ENCODE measurements around the gene DAPK2.

DAPK2 gene

GRCh38 chr15:64038878-64039610, 7.2 kb downstream of the DAPK2 start:
- Histone ChIP-seq H2BK120ac (ENCODE audit: insufficient read depth, low read length, poor library complexity) (no peak overlapping the region), H4K12ac (ENCODE audit: low read depth, low read length) (no peak overlapping the region), H3K4me3 (ENCODE audit: low read depth, low read length) (no peak overlapping the region), H3K4me2 (ENCODE audit: low read length) (no peak overlapping the region), H3K18ac (ENCODE audit: low read length) (no peak overlapping the region), H2BK12ac (ENCODE audit: low read length) (no peak overlapping the region), H2AFZ (ENCODE audit: insufficient read depth, low read length, poor library complexity) (no peak overlapping the region), H3K27me3 (ENCODE audit: insufficient read depth, low read length) (peaks cover 3% of the 10 kb centered on the region), H3K79me2 (ENCODE audit: control insufficient read depth, insufficient read depth, low read length, poor library complexity) (no peaks in the 10 kb centered on the region), H3K23ac (ENCODE audit: low read length) (no peak overlapping the region), H4K91ac (ENCODE audit: low read depth, low read length) (no peak overlapping the region), H3K27ac (ENCODE audit: low read depth, low read length) (no peak overlapping the region), H2BK5ac (ENCODE audit: low read depth, low read length, poor library complexity) (no peak overlapping the region), H3K79me1 (ENCODE audit: low read length) (no peaks in the 10 kb centered on the region), H3K4ac (ENCODE audit: low read depth, low read length) (no peak overlapping the region), H3K9me3 (ENCODE audit: insufficient read depth, low read depth, low read length) (no peaks in the 10 kb centered on the region), H2AK5ac (ENCODE audit: low read length) (no peak overlapping the region), H3K4me1 (ENCODE audit: control insufficient read depth in 1 of 2, insufficient read depth in 2 of 2, low read length in 2 of 2) (no peaks in the 10 kb centered on the region), H3K14ac (ENCODE audit: low read length) (no peak overlapping the region), H4K8ac (ENCODE audit: low read depth, low read length) (no peak overlapping the region), H3K9ac (ENCODE audit: low read length) (no peak overlapping the region), H3K36me3 (ENCODE audit: control insufficient read depth in 1 of 2, insufficient read depth in 2 of 2, low read length in 2 of 2) (peaks cover 2 to 5% of the 10 kb centered on the region in 2 experiments)
- no CpG with 5 or more reads among the region's 4 CpGs for WGBS (ENCODE audit: extremely low coverage, insufficient coverage, insufficient read length)
- DNase-seq = no peak

GRCh38 chr15:64037966-64038365, 8.3 kb downstream of the DAPK2 start:
- Histone ChIP-seq H3K4me1 (ENCODE audit: control insufficient read depth in 1 of 2, insufficient read depth in 2 of 2, low read length in 2 of 2) (no peaks in the 10 kb centered on the region), H3K18ac (ENCODE audit: low read length) (no peak overlapping the region)

GRCh38 chr15:64037116-64037515, 9.2 kb downstream of the DAPK2 start:
- H3K4ac ChIP-seq (ENCODE audit: low read depth, low read length) = no peak overlapping the region
- no peak overlapping the region for H4K12ac ChIP-seq (ENCODE audit: low read depth, low read length)
- no peaks in the 10 kb centered on the region for H3K27me3 ChIP-seq (ENCODE audit: insufficient read depth, low read length)
- no peaks in the 10 kb centered on the region for H3K79me2 ChIP-seq (ENCODE audit: control insufficient read depth, insufficient read depth, low read length, poor library complexity)
- no peak overlapping the region for H3K4me3 ChIP-seq (ENCODE audit: low read depth, low read length)
- no CpG with 5 or more reads among the region's 3 CpGs for WGBS (ENCODE audit: extremely low coverage, insufficient coverage, insufficient read length)
- no peak overlapping the region for H2BK5ac ChIP-seq (ENCODE audit: low read depth, low read length, poor library complexity)
- H3K27ac ChIP-seq (ENCODE audit: low read depth, low read length) = no peak overlapping the region
- no peaks in the 10 kb centered on the region for H3K9me3 ChIP-seq (ENCODE audit: insufficient read depth, low read depth, low read length)
- H3K14ac ChIP-seq (ENCODE audit: low read length) = no peak overlapping the region
- no peak overlapping the region for H2BK120ac ChIP-seq (ENCODE audit: insufficient read depth, low read length, poor library complexity)
- peaks cover 2 to 5% of the 10 kb centered on the region in 2 experiments for H3K36me3 ChIP-seq (ENCODE audit: control insufficient read depth in 1 of 2, insufficient read depth in 2 of 2, low read length in 2 of 2)
- H2AK5ac ChIP-seq (ENCODE audit: low read length) = no peak overlapping the region
- no peak for DNase-seq
- no peak overlapping the region for H3K4me2 ChIP-seq (ENCODE audit: low read length)
- no peaks in the 10 kb centered on the region for H3K79me1 ChIP-seq (ENCODE audit: low read length)
- no peak overlapping the region for H3K18ac ChIP-seq (ENCODE audit: low read length)
- H3K9ac ChIP-seq (ENCODE audit: low read length) = no peak overlapping the region
- no peak overlapping the region for H4K8ac ChIP-seq (ENCODE audit: low read depth, low read length)
- no peak overlapping the region for H3K23ac ChIP-seq (ENCODE audit: low read length)
- no peak overlapping the region for H2AFZ ChIP-seq (ENCODE audit: insufficient read depth, low read length, poor library complexity)
- H4K91ac ChIP-seq (ENCODE audit: low read depth, low read length) = no peak overlapping the region
- no peak overlapping the region for H2BK12ac ChIP-seq (ENCODE audit: low read length)
- H3K4me1 ChIP-seq (ENCODE audit: control insufficient read depth in 1 of 2, insufficient read depth in 2 of 2, low read length in 2 of 2) = no peaks in the 10 kb centered on the region

More at GRCh38 chr15:64037966-64038365, 8.3 kb downstream of the DAPK2 start:
- Histone ChIP-seq H3K4ac (ENCODE audit: low read depth, low read length) (no peak overlapping the region), H3K14ac (ENCODE audit: low read length) (no peak overlapping the region), H3K9ac (ENCODE audit: low read length) (no peak overlapping the region), H3K36me3 (ENCODE audit: control insufficient read depth in 1 of 2, insufficient read depth in 2 of 2, low read length in 2 of 2) (peaks cover 2 to 5% of the 10 kb centered on the region in 2 experiments), H4K91ac (ENCODE audit: low read depth, low read length) (no peak overlapping the region), H2AFZ (ENCODE audit: insufficient read depth, low read length, poor library complexity) (no peak overlapping the region), H3K27me3 (ENCODE audit: insufficient read depth, low read length) (no peaks in the 10 kb centered on the region), H2BK120ac (ENCODE audit: insufficient read depth, low read length, poor library complexity) (no peak overlapping the region), H3K4me3 (ENCODE audit: low read depth, low read length) (no peak overlapping the region), H2BK5ac (ENCODE audit: low read depth, low read length, poor library complexity) (no peak overlapping the region), H4K12ac (ENCODE audit: low read depth, low read length) (no peak overlapping the region), H3K79me2 (ENCODE audit: control insufficient read depth, insufficient read depth, low read length, poor library complexity) (no peaks in the 10 kb centered on the region), H3K27ac (ENCODE audit: low read depth, low read length) (no peak overlapping the region), H3K79me1 (ENCODE audit: low read length) (no peaks in the 10 kb centered on the region), H4K8ac (ENCODE audit: low read depth, low read length) (no peak overlapping the region), H3K9me3 (ENCODE audit: insufficient read depth, low read depth, low read length) (no peaks in the 10 kb centered on the region), H3K23ac (ENCODE audit: low read length) (no peak overlapping the region), H2BK12ac (ENCODE audit: low read length) (no peak overlapping the region), H3K4me2 (ENCODE audit: low read length) (no peak overlapping the region), H2AK5ac (ENCODE audit: low read length) (no peak overlapping the region)
- DNase-seq = no peak
- WGBS (ENCODE audit: extremely low coverage, insufficient coverage, insufficient read length) = no CpG with 5 or more reads among the region's 2 CpGs

GRCh38 chr15:64035525-64035924, 10.8 kb downstream of the DAPK2 start:
- DNase-seq = no peak
- no peaks in the 10 kb centered on the region for H3K27me3 ChIP-seq (ENCODE audit: insufficient read depth, low read length)
- H3K27ac ChIP-seq (ENCODE audit: low read depth, low read length) = no peak overlapping the region
- no peak overlapping the region for H4K8ac ChIP-seq (ENCODE audit: low read depth, low read length)
- no peak overlapping the region for H3K4me2 ChIP-seq (ENCODE audit: low read length)
- no peaks in the 10 kb centered on the region for H3K4me1 ChIP-seq (ENCODE audit: control insufficient read depth in 1 of 2, insufficient read depth in 2 of 2, low read length in 2 of 2)
- H2BK5ac ChIP-seq (ENCODE audit: low read depth, low read length, poor library complexity) = no peak overlapping the region
- no peaks in the 10 kb centered on the region for H3K9me3 ChIP-seq (ENCODE audit: insufficient read depth, low read depth, low read length)
- H2BK120ac ChIP-seq (ENCODE audit: insufficient read depth, low read length, poor library complexity) = no peak overlapping the region
- H2AK5ac ChIP-seq (ENCODE audit: low read length) = no peak overlapping the region
- no peak overlapping the region for H4K91ac ChIP-seq (ENCODE audit: low read depth, low read length)
- no peaks in the 10 kb centered on the region for H3K79me1 ChIP-seq (ENCODE audit: low read length)
- H2AFZ ChIP-seq (ENCODE audit: insufficient read depth, low read length, poor library complexity) = no peak overlapping the region
- H3K36me3 ChIP-seq (ENCODE audit: control insufficient read depth in 1 of 2, insufficient read depth in 2 of 2, low read length in 2 of 2) = peaks cover 2 to 5% of the 10 kb centered on the region in 2 experiments
- H3K23ac ChIP-seq (ENCODE audit: low read length) = no peak overlapping the region
- H3K79me2 ChIP-seq (ENCODE audit: control insufficient read depth, insufficient read depth, low read length, poor library complexity) = no peaks in the 10 kb centered on the region
- H3K4ac ChIP-seq (ENCODE audit: low read depth, low read length) = no peak overlapping the region
- no peak overlapping the region for H3K9ac ChIP-seq (ENCODE audit: low read length)
- H3K14ac ChIP-seq (ENCODE audit: low read length) = no peak overlapping the region
- H3K4me3 ChIP-seq (ENCODE audit: low read depth, low read length) = no peak overlapping the region
- H2BK12ac ChIP-seq (ENCODE audit: low read length) = no peak overlapping the region
- H4K12ac ChIP-seq (ENCODE audit: low read depth, low read length) = no peak overlapping the region
- WGBS (ENCODE audit: extremely low coverage, insufficient coverage, insufficient read length) = no CpG with 5 or more reads among the region's 1 CpG
- no peak overlapping the region for H3K18ac ChIP-seq (ENCODE audit: low read length)
